Right lobe of liver (tissue), 4 donors: ENCODE data around the gene SRP68.

Source experiments
- CTCF ChIP-seq, 4 donors: fragments of 200-600 bp in 3 of 4; fragments of 450-650 bp in 1 of 4; IDR thresholded peaks; one replicate each; pipeline versions ENCODE4 v1.5.1 to v1.8.0; 2016 to 2022; ENCODE audit warnings: antibody characterized with exemption in 4 of 4, mild to moderate bottlenecking in 2 of 4
- POLR2A ChIP-seq: fragments of 450-650 bp; IDR thresholded peaks from one replicate; pipeline ENCODE4 v1.6.1; 2017; ENCODE audit warnings: antibody characterized with exemption, mild to moderate bottlenecking
- donor health status: DM: no; HTN: no; CAD: no.
- donor health status: DM: no; HTN: no; CAD: no.
- donor health status: DM: no; HTN: yes; CAD: no.

GRCh38 chr17:76086384-76086783 is 14.1 kb upstream of the SRP68 start:
- TF ChIP-seq POLR2A: no peak
- TF ChIP-seq CTCF (IDR thresholded peaks at IDR 0.05): no peak
